ENCODE data around the gene RAI14. TPM values are rescaled to one million over a fixed set of nuclear protein-coding genes. Genes with fewer than 3 reads are reported as not detected.

The RAI14 gene
- total RNA-seq, 1 experiment from 2014 or later, result 34.4 TPM

DNA sequence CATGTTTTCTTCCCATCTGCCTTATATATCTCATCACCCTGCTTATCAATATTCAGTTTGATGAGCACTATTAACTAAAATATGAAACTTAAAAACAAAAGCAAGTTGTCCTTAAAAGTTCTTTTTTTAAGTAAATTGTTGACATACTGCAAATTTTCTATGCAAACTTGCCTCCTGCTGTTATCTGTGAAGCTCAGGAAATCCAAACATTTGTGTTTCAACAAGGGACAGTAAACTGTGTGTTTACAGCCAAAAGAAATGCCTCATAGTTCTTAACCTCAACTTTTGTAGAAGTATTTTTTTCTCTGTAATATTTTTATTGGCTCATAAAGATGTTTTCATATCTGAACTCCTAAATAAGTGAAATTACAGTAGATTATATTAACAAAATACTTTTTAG, 175.2 kb downstream of the RAI14 start:
- Histone ChIP-seq H3K27me3 (no peaks in the 10 kb centered on the region), H3K4me3 (no peak overlapping the region), H3K9me3 (no peaks in the 10 kb centered on the region), H3K36me3 (peaks cover 77% of the 10 kb centered on the region)
- DNase-seq, result no peak

DNA sequence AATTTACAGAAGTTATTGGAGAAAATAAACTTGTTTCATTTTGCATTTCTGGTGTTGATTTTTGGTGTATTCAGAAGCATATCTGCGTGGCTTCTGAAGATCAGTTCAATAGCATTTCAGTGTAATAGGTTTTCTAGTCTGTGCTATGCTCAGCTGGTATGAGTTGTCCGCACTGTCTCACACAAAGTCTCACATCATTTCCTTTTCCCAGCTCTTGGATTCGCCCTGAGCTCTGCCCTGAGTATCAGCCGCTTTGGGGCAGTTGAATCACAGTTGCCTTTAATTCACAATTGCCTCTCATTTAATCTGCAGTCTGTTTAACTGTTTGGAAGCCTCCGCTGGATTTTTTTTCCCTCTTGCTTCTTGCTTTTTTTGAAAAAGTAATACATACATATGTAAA, 176.4 kb downstream of the RAI14 start:
- no peak for DNase-seq
- no peak overlapping the region for H3K4me3 ChIP-seq
- H3K27me3 ChIP-seq, result no peaks in the 10 kb centered on the region
- H3K9me3 ChIP-seq, result no peaks in the 10 kb centered on the region
- peaks cover 64% of the 10 kb centered on the region for H3K36me3 ChIP-seq

DNA sequence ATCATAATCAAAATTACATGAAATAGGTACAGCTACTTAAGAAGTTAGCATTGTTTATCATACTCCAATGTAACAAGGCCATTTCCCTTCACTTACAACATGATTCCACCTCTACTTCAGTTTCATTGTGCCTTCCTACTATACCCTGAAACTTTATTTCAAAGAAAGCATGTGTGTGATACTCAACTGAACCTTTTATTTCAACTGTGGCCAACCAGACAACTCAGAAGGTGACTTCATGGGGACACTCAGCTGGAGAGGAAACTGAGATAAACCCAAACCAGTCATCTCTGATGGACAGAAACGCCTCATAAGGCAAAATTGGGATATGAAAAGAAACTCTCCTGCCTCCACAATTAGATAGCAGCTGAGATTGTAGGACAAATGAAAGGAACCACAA, 177.0 kb downstream of the RAI14 start:
- Histone ChIP-seq H3K36me3 (peaks cover 59% of the 10 kb centered on the region), H3K4me3 (no peak overlapping the region), H3K27me3 (no peaks in the 10 kb centered on the region), H3K9me3 (no peaks in the 10 kb centered on the region)
- no peak for DNase-seq

DNA sequence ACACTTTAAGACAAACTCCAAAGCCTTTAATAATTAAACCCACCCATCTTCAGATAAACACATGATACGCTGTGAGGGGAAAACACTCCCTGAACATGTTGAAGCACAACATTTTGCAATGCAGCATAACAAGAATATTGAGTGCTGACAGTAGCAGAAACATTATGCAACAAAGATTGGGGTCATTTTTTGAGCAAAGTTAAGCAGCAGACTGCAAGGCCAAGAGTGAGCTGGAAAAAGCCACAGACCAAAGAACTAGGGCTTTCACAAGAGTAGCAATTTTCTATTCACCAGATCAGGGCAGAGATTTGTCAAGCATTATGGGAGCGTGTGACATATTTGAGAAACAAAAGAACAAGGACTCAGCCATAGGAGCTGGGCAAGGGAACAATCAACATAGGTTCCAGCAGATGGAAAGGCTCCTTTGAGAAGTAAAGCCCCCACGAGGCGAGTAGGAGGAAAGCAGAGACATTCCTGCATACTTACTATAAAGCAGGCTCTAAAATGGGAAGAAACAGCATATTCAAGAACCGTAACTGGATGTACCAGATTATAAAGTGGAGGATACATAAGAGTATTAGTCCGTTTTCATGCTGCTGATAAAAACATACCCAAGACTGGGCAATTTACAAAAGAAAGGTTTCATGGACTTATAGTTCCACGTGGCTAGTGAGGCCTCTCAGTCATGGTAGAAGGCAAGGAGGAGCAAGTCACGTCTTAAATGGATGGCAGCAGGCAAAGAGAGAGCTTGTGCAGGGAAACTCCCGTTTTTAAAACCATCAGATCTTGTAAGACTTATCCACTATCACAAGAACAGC, 178.1 kb downstream of the RAI14 start:
- Histone ChIP-seq H3K4me3 (no peak overlapping the region), H3K9me3 (no peaks in the 10 kb centered on the region), H3K36me3 (peaks cover 51% of the 10 kb centered on the region), H3K27me3 (no peaks in the 10 kb centered on the region)
- DNase-seq, result no peak

DNA sequence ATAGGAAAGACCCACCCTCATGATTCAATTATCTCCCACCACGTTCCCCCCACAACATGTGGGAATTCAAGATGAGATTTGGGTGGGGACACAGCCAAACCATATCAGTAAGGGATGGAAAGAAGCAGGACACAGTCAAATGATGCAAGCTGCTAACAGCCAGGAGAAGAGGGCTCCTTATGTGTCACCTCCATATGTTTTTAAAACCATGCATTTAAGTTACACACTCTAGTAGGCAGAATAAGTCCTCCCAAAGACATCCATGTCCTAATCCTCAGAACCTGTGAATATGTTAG, 178.6 kb downstream of the RAI14 start:
- DNase-seq, result no peak
- Histone ChIP-seq H3K27me3 (no peaks in the 10 kb centered on the region), H3K9me3 (no peaks in the 10 kb centered on the region), H3K36me3 (peaks cover 45% of the 10 kb centered on the region), H3K4me3 (no peak overlapping the region)

DNA sequence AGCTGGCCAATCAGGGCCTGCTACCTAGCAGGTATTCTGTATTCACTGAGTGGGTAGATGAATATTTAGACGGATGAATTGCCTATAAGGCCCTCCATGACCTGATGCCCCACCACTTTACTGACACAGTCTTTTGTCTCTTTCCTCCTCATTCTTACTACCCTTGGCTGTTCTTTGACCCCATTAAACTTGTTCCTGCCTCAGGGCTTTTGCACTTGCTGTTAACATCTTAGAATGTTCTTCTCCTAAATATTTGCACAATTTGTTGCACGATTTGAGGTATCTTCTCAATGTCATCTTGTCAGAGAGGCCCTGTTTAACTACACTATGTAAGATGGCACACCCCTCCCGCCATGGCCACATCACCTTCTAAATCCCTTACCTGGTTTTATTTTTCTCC, 179.5 kb downstream of the RAI14 start:
- Histone ChIP-seq H3K4me3 (no peak overlapping the region), H3K36me3 (peaks cover 36% of the 10 kb centered on the region), H3K27me3 (peaks cover 4% of the 10 kb centered on the region; the same call in 1 of the 2 replicates), H3K9me3 (no peaks in the 10 kb centered on the region)
- no peak for DNase-seq

DNA sequence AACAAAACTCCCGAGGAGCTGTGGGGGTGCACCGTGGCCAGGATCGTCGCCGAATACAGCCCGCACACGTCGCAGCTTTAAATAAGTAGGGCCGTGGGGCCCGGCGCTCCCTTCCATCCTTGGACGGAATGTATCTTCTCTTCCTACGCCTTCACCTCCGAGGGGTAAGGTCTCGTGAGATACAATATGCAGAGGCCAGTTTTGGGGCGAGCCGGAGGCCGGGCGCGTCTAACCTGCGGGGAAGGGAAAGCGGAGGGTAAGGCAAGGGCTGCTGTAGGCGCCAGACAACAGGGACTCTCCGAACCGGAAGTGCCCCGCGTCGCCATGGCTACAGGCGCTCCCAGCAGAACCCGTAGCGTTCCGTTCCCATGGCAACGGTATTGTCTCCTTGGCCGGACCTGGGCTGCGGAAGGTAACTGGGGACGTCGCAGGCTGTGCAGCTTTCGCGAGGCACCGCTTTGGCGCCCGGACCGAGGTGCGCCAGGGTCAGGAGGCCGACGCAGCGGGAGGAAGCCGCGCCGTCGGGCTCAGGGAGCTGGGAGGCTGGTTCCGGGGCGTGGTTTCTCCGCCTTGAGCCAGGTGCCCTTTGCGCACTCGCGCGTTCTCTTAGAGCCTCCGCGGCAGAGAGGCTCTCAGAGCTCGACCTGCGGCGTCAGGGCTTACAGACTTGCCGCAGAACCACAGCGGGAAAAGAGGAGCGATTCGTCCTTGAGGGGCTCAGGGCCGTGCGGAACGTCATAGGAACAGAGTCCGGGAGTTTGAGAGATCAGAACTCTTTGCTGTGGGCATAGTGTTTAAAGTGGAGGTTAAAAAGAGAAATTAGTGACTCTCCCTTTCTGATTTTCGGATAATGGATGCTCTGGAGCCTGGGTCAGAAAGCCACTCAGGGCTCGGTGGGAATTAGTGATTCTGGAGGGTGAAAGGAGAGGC, 182.9 kb downstream of the RAI14 start, which contains the start of gene TTC23L:
TSS of gene TTC23L (plus strand) at position 380 of the 930 bp plus-strand sequence. CDS start 1,508 bp downstream, outside the sequence.
- DNase-seq, result peak; percentile 85
- Histone ChIP-seq H3K4me3 (peak within 1 kb of the TSS; percentile 83), H3K9me3 (no peaks in the 10 kb centered on the region), H3K27me3 (peaks cover 4% of the 10 kb centered on the region; the same call in 1 of the 2 replicates), H3K36me3 (peaks cover 7% of the 10 kb centered on the region)

DNA sequence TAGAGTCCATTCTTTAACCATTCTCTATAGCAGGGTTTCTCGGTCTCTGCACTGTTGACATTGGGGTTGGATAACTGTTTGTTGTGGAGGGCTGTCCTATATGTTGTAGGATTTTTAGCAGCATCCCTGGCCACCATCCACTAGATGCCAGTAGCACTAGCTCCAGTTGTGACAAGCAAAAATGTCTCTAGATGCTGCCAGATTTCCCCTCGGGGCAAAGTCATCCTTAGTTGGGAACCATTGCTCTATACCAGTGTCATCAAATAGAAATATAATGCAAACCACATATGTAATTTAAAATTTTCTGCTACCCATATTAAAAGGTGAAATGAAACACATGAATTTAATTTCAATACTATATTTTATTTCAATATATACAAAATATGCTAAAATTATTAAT, 185.7 kb downstream of the RAI14 start:
- Histone ChIP-seq H3K9me3 (no peaks in the 10 kb centered on the region), H3K36me3 (no peaks in the 10 kb centered on the region), H3K4me3 (no peak overlapping the region), H3K27me3 (peaks cover 4% of the 10 kb centered on the region; the same call in 1 of the 2 replicates)
- DNase-seq, result no peak

DNA sequence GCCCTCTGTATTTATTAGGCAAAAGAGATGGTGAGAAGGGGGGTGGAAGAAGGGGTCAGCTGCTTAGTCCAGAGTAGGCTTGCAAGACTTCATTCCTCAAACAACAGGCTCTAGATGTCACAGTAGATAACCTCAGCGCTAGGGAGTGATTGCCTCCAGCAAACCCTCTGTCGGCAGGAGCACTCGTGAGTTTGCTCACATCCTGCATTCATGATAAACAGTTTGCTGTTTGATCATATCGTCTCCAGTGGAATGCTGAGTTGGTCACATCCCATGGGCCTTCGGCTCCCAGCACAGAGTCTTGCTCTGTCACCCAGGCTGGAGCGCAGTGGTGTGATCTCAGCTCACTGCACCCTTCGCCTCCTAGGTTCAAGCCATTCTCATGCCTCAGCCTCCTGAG, 186.4 kb downstream of the RAI14 start:
- no peak overlapping the region for H3K4me3 ChIP-seq
- no peaks in the 10 kb centered on the region for H3K36me3 ChIP-seq
- no peaks in the 10 kb centered on the region for H3K9me3 ChIP-seq
- no peak for DNase-seq
- H3K27me3 ChIP-seq, result peaks cover 4% of the 10 kb centered on the region; the same call in 1 of the 2 replicates

DNA sequence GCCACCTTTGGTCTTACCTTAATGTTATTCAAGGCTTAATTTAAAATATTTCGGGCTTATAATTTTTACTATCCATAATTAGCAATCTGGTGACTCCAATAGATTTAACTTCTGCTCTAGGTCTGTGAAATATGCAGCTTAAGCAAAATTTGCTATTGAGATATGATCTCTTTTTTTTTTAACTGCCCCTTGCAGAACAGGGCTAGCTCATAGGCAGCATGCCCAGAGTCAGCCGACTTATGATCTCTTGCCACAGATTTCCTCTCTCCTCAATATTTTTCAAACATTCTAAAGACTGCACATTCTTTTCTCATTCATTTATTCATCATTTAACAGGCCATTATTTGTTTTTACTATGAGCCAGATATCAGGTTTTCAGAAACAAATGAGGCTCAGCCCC, 187.4 kb downstream of the RAI14 start:
- peak; percentile 19 for DNase-seq

DNA sequence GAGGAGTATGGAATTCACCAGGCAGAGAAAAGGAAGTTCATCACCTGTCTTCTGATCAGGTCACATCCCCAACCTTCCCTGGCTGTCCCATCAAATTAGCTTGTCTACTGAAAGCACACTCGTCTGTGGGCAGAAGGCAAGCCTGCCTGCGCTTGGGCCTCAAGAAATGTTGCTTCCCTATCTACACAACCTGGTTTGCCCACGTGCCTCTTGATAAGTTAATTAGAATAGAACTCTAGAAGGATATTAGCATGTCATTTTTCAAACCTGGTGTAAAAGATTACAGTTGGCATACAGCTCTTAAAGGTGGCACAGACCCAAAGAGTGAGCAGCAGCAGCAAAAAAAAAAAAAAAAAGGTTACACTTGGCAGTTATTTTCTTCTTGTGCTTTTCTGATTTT, 188.0 kb downstream of the RAI14 start:
- Histone ChIP-seq H3K9me3 (no peaks in the 10 kb centered on the region), H3K27me3 (peaks cover 4% of the 10 kb centered on the region; the same call in 1 of the 2 replicates), H3K4me3 (no peak overlapping the region), H3K36me3 (no peaks in the 10 kb centered on the region)
- DNase-seq, result no peak

More for the DNA sequence above, 187.4 kb downstream of the RAI14 start:
- H3K36me3 ChIP-seq, result no peaks in the 10 kb centered on the region
- peaks cover 4% of the 10 kb centered on the region; the same call in 1 of the 2 replicates for H3K27me3 ChIP-seq
- H3K9me3 ChIP-seq, result no peaks in the 10 kb centered on the region
- no peak overlapping the region for H3K4me3 ChIP-seq

DNA sequence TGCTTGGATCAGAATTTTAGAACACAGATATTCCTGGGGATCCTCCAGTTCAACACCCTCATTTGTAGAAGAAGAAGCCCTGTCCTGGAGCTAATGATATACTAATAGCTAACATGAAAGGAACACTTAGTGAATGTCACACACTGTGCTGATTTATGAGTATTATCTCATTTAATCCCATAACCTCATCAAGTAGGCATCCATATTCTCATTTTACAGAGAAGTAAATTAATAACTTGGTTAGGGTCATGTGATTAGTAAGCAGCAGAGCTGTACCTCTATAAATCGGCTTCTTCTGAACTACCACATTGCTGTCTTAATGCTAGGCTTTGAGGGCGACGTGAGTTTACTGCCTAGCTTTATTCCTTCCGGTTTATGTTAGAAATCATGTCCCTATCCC, 188.9 kb downstream of the RAI14 start:
- H3K9me3 ChIP-seq, result no peaks in the 10 kb centered on the region
- no peak overlapping the region for H3K4me3 ChIP-seq
- peaks cover 4% of the 10 kb centered on the region; the same call in 1 of the 2 replicates for H3K27me3 ChIP-seq
- no peaks in the 10 kb centered on the region for H3K36me3 ChIP-seq
- DNase-seq, result no peak

DNA sequence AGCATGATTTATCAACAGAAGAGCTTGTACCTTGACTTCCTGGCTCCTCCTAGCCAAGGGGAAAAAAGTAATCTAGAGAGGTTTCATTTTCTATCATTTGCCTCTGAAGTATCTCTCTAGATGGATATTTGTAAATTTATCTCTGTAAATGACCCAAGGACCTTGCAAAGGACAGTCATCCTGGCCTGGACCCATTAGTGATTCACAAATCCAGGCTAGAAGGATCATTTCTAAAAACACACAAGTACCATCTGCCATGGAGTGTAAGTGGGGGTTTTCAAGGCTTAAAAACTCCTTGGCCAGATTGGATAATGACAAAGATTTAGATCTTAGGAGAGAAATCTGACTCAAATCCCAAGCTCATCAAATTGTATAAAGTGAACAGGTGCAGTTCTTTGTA, 190.9 kb downstream of the RAI14 start:
- no peaks in the 10 kb centered on the region for H3K36me3 ChIP-seq
- H3K9me3 ChIP-seq, result no peaks in the 10 kb centered on the region
- H3K4me3 ChIP-seq, result no peak overlapping the region
- no peak for DNase-seq
- no peaks in the 10 kb centered on the region for H3K27me3 ChIP-seq

DNA sequence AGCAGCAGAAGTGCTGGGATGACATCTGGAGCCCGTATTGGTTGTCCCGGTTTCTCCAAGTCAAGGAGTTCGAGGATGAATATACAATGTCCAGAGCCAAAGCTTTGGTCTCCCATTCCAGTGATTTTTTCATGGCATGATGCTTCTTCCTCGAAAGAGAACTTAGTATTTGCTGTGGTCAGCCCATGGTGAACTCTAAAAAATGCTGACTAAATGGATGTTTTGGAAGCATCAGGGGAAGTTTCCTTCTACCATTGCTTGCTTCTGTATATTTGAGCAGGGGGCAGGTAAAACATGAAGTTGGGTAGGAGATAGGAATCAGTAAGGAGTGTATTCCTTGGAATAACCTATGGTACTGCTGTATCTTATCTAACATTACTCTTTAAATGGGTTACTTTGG, 191.4 kb downstream of the RAI14 start:
- H3K4me3 ChIP-seq, result no peak overlapping the region
- no peaks in the 10 kb centered on the region for H3K9me3 ChIP-seq
- H3K36me3 ChIP-seq, result no peaks in the 10 kb centered on the region
- no peak for DNase-seq
- no peaks in the 10 kb centered on the region for H3K27me3 ChIP-seq

DNA sequence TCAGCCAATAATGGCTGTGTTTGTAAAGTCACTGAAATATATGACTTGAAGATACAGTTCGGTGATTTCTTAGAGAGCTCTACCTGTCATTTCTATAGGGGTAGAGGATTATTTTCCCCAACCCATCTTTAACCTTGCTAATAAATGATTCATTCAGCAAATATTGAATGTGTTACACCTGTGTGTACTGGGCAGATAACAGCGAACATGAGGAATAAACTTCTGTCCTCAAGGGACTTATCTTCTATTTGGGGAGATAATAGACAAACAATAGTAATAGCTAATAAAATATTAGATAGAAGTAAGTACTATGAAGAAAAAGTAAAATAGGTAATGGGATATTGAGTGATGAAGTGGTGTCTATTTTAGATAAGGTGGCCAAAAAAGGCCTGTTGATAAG, 192.1 kb downstream of the RAI14 start:
- H3K36me3 ChIP-seq, result no peaks in the 10 kb centered on the region
- H3K4me3 ChIP-seq, result no peak overlapping the region
- DNase-seq, result no peak
- H3K27me3 ChIP-seq, result no peaks in the 10 kb centered on the region
- H3K9me3 ChIP-seq, result no peaks in the 10 kb centered on the region

DNA sequence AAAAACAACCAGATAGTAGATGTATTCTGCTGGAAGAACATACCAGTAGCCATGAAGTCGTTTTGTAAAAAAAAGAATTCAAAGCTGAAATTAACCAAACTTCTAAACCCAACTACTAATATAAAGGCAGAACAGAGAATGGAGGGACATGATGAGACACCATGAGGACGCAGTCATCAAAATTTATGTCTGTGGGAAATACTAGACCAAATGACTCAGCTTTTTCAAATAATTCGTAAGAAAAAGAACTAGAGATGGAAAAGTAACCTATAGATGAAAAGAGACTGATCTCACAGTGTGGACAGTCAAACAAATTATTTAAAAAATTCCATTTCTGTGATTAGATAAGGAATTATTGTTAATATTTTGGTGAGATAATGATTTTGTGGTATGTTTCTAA, 193.1 kb downstream of the RAI14 start:
- Histone ChIP-seq H3K36me3 (no peaks in the 10 kb centered on the region), H3K4me3 (no peak overlapping the region)
- no peak for DNase-seq

DNA sequence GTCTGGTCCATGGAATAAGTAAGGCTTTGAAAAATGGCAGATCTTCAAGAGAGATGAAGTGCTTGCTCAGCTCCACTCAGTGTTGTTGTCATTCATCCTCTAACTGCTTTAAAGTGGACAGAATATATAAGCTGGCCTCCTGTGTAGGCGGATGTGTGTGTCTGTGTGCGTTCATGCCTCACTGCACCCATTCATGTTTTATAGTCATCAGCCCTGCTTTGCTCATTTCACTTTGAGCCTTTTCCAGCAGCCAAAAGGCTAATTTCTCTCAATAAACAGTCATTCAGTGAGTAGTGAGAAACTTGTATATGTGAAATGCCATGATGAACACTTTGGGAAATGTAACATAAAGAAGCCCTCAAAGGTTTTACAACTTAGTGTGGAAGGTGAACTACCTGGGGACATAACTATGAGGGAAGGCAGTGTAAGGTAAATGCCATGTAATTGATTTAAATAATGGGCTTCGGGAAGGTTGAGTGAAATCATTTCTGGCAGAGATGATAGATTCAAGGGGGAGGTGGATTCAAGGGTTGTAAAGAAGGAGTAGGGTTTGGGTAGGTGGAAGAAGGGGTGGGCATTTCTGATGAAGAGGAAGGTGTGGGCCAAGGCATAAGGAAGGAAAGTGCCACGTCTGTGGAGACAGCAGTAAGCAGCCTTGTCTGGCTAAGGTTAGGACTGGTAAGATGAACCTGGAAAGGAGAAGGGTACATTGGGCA, 198.5 kb downstream of the RAI14 start:
- H3K4me3 ChIP-seq, result no peak overlapping the region
- peak; percentile 35 for DNase-seq
- H3K36me3 ChIP-seq, result no peaks in the 10 kb centered on the region
- H3K27me3 ChIP-seq, result no peaks in the 10 kb centered on the region
- H3K9me3 ChIP-seq, result 0 out of 2 replicates have a peak, but pooled peaks cover 2% of the 10 kb centered on the region

More for the DNA sequence above, 193.1 kb downstream of the RAI14 start:
- H3K27me3 ChIP-seq, result no peaks in the 10 kb centered on the region
- no peaks in the 10 kb centered on the region for H3K9me3 ChIP-seq

Measured in MG63 (cell line).